Posterior cingulate gyrus (tissue), 11 donors: ENCODE measurements around the gene SYK.

ENCODE experiments used
- DNase-seq, 10 donors: peaks; one replicate each; pipeline versions ENCODE4 v3.0.0 to v3.0.0-alpha.2; 2020 to 2021; ENCODE audit warnings: mixed read lengths in 3 of 10
- intact Hi-C: fragments of 100-400 bp; cut with DNase I; formaldehyde crosslinking; loops from one replicate; pipeline ENCODE4 v1.15.1; 2023

Gene SYK

DNA sequence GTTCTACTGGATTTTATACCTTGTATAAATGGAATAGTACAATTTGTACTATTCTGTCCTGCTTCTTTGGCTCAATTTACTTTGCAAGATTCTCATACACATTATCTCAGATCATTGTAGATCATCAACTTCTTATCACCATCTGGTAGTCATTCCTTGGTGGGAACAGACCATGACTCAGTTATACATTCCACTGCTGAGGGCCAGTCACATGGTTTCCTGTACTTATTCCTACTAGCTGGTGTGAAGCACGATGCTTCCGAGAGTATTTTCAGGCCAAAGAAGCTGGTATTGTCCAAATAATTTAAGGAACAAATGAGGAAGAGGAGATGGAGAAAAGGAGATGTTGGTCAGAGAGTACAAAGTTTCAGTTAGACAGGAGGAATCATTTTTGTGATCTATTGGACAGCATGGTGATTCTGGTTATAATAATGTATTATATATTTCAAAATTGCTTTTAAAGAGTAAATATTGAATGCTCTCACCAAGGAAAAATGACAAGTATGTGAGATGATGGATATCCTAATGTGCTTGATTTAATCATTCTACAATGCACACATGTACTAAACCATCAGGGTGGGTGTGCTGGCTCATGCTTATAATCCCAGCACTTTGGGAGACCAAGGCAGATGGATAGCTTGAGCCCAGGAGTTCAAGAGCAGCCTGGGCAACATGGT is 124.1 kb downstream of the SYK start:
- DNase-seq = no peak
- intact Hi-C loops = no loop called here

DNA sequence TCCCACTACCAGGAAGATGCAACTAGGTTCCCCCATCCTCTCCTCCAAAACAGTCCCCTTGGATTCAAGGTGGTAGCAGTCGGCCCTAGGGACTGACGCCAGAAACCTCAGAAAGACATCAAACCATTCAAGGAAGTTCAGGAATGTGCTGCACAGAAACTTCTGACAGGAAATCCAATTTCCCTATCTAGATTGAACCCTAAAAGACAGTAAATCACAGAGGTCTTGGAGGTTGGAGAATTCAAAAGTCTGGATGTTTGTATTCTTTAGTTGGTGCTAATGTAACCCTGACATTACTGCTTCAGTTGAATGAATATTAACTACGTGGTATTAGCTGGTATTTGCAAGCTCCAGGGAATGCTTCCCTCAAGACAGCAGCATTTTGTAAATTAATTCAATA is 125.3 kb downstream of the SYK start:
- intact Hi-C loops = no loop called here
- no peak for DNase-seq

DNA sequence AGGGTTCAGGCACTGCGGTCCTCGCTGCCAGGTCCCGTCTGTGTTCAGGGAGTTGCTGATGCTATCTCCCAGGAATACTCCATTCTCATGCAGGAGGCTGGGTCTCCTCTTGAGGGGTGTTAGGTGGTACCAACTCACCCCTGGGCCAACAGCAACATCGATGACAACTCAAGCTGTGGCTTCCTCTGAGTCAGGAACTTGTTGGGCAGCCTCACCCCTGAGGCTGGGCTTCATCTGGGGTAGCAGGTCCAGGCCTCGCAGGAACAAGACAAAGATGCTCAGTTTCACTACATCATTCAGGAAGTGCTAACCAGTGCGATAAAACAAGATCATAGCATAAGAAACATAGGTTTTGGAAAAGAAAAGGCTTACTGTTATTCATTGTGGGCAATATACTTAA is 125.9 kb downstream of the SYK start:
- intact Hi-C loops = no loop called here
- DNase-seq = no peak

DNA sequence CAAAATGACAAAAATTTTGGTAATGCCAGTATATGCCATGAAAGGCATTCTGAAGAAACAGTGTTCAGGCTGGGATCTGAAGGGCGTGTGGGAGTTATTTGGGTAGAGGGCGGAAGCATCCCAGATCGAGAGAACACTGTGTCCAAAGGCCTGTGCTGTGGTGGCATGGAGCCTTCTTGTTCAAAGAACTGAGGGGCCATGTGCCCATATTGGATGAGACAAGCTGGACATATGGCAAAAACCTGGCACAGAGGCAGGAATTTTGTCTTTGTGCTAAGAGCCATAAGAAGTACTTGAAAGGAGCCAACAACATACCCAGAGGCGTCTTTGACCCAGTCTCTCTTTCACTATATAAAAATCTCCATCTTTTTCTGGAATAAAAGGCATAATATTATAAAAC is 128.0 kb downstream of the SYK start:
- intact Hi-C loops = no loop called here
- DNase-seq = peak in 1 of 10 donors; percentile 11

DNA sequence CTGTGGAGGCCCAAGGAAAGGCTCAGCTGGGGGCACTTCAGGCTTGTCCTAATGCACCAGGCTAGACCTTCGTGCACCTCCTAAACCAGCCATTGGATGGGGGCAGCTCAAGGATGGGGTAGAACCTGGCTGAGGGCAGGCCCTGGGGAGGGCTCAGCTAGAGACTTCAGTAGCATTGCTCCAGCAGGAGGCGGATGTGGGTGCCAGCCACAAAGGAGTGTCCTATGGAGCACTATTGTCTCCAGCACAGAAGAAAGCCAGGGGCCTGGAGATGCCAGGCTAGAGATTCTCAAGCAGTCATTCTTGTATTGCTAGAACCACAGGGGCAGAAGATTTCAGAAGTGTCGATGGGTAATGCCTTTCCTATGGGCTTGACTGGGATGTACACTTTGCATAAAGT is 131.8 kb downstream of the SYK start:
- intact Hi-C loops = no loop called here
- DNase-seq = no peak

DNA sequence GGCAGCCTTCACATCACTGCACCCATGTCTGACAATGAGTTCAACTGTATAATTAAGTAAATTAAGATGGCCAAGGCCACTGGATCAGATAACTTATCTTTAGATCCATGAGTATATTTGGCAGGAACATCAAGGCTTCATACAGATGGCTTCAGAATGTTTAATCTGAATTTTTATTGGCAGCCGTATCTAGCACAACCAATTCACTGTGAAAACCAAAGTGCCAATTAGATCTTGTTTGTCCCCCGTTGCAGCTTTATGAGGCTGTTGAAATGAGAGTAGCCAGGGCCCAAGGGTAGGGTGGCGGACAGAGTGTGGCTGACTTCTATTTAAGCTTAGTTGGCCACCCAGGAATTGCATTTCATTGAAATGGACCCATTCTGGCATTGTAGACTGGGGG is 137.7 kb downstream of the SYK start:
- intact Hi-C loops = no loop called here

DNA sequence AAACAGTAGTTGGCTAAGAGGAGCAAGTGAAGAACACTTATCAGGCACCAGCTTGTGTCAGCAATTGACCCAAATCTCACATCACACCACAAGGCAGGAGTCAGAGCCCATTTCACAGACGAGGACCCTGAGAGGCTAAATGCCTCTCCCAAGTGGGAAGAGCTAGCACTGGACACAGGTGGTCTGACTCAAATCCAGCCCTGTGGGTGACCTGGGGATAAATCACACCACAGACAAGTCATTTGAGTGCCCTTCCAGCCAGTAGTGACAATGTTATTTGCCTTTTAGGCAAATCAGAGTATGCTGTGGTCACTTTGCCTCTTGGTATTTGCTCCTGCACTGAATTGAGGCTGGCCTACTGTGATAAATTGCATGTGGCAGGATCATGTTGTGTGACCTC is 138.7 kb downstream of the SYK start:
- DNase-seq = no peak
- intact Hi-C loops = no loop called here

More for the DNA sequence above, 137.7 kb downstream of the SYK start:
- DNase-seq = no peak

DNA sequence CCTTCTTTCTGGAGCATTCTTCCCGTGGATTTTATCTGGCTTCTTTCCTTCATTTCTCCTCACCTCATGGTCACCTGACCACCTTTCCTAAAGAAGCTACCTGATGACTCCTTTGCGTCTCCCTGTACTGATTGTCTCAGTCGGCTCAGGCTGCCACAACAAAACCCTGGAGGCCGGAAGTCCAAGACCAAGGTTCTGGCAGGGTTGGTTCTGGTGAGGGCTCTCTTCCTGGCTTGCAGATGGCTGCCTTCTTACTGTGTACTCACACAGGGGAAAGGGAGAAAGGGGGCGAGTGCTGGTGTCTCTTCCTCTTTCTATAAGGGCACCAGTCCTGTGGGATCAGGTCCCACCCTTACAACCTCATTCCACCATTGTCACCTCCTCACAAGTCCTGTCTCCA is 140.0 kb downstream of the SYK start:
- no peak for DNase-seq

DNA sequence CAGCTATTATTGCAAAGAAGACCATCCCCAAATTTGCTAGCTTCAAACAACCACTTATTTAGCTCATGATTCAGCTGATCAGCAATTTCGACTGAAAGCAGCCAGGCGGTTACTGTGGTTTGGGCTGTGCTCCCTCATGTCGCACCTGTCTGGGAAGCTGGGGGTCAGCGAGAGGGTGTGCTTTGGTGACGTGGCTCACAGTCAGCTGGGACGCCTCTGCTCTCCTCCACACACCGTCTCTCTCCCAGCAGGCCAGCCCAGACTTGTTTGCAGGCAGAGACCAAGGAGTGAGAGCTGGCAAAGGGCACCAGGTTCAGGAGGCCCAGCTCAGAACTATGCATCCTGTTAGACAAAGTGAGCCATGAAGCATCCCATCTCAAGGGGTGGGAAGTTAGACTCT is 140.9 kb downstream of the SYK start:
- DNase-seq = peak in 1 of 10 donors; percentile 4
- intact Hi-C loops = no loop called here

More for the DNA sequence above, 140.0 kb downstream of the SYK start:
- intact Hi-C loops = no loop called here

DNA sequence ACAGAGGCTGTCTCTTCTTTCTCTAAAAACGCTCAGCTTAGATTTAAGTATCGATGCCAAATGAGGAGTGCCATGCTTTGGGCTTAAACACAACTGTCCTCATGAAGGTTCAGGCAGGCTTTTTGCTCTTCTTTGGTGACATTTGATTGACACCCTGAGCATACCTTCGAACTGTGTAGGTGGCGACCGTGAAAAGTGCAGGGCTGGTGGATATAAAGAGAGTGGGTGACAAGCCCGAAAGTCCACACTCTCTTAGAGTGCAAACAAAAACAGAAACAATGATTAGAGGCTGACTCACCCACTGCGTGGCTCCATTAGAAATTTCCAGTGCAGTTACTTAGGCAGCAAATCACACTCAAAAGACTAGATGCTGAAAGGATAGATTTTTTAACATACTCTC is 141.7 kb downstream of the SYK start:
- intact Hi-C loops = no loop called here
- peak in 1 of 10 donors; percentile 5 for DNase-seq

DNA sequence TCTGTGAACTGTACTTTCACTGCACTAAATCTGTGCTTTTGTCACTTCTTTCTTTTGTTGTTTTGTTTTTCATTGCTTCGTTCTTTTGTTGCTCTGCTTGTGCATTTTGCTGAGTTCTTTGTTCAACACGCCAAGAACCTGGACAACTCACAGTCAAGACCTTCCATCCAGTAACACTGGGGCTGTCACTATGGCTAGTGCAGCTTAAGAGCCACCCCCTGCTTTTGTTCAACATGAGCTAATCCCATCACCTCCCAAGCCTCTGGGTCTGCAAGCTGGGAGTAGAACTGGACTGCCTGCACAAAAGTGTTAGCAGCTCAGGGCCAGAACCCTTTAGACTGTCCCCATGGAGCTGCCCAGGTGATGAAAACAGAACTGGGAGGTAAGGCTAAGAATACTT is 143.7 kb downstream of the SYK start:
- intact Hi-C loops = no loop called here

DNA sequence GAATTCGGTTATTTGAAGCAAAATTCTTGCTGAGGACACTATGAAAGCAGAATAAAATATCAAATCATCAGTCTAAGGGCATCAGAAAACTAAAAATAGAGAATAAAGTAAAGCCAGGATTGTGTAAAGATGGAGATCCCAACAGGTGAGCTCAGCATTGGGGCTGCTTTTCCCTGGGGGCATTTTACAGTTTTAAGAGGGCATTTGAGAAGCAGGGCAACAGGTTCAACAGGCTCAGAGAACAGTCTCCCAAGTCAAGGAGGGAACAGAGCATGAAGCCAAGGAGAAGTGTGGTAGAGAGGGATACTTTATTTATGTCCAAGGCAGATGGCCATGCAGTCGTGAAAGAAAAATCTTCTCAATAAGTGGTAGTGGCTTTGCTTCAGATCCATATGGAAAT is 145.4 kb downstream of the SYK start:
- intact Hi-C loops = no loop called here
- no peak for DNase-seq

More for the DNA sequence above, 143.7 kb downstream of the SYK start:
- DNase-seq = no peak
